Pancreas (tissue), 10 donors: Measurements from ENCODE around the gene ICAM4. TPM values are rescaled to one million over a fixed set of nuclear protein-coding genes. Genes with fewer than 3 reads are reported as not detected.

Experiments
- ATAC-seq, 4 donors: fragments of 200-7000 bp; cut with Tn5 transposase; one replicate each; pipeline versions ENCODE4 v1.8.0 to v1.9.1; 2020; ENCODE audit warnings: mild to moderate bottlenecking in 4 of 4, moderate library complexity in 4 of 4
- DNase-seq, 6 donors: peaks; one replicate each; pipeline ENCODE4 v3.0.0-alpha.2; 2020
- FAIRE-seq: peaks from 2 replicates; lab custom pipeline; 2012; peaks lifted over from hg19 to GRCh38; lab: Jason Lieb, UNC
- H3K27ac ChIP-seq, 4 donors: fragments of 200-600 bp; sonication (generic); 1 replicate in 3 of 4; 2 replicates in 1 of 4; pipeline versions ENCODE4 v1.5.0 to v1.8.0; 2020
- H3K27me3 ChIP-seq, 4 donors: fragments of 200-600 bp; one replicate each; pipeline ENCODE4 v1.8.0; 2021
- H3K36me3 ChIP-seq, 3 donors: fragments of 200-600 bp; sonication (generic) in 1 of 3; one replicate each; pipeline versions ENCODE4 v1.5.0 to v1.8.0; 2020 to 2021
- H3K4me1 ChIP-seq, 3 donors: fragments of 200-600 bp; one replicate each; pipeline ENCODE4 v1.8.0; 2021
- H3K4me3 ChIP-seq, 4 donors: fragments of 200-600 bp; sonication (generic) in 2 of 4; one replicate each; pipeline versions ENCODE4 v1.5.0 to v1.8.0; 2020 to 2021
- H3K9me3 ChIP-seq, 4 donors: fragments of 200-600 bp; one replicate each; pipeline ENCODE4 v1.8.0; 2021
- CTCF ChIP-seq, 4 donors: fragments of 200-600 bp; sonication (generic) in 3 of 4; IDR thresholded peaks; one replicate each; pipeline versions ENCODE4 v1.5.0 to v1.8.0; 2021; ENCODE audit warnings: antibody characterized with exemption in 4 of 4
- WGBS, 2 donors: extraction: QIAGEN DNeasy Blood & Tissue Kit; methylation state at CpG; one replicate each; pipeline ENCODE4 v1.1.7; 2013; 5-methylcytosine and 5-hydroxymethylcytosine counted together
- intact Hi-C, 3 donors: fragments of 100-400 bp; cut with DNase I; formaldehyde crosslinking; loops; one replicate each; pipeline versions ENCODE4 v1.11.1 to v1.14.2; 2022
- polyA plus RNA-seq, 2 donors: library from polyadenylated mRNA; stranded (reverse); fragments of 200-250 nt; gene quantifications; one replicate each; pipeline ENCODE4 v1.2.3, GENCODE V29; 2013
- total RNA-seq, 6 donors: library from RNA; stranded (reverse); fragmentation: NEBNext Ultra II Directional in 4 of 6; extraction: Animal tissue kit (Norgen Biotek cat#: 25700) in 4 of 6; gene quantifications; one replicate each; pipeline versions ENCODE4 v1.2.1 to v1.2.4, GENCODE V29; 2021 to 2023
- donor health status: healthy with polysubstance abuse.
- donor health status: DM: no; HTN: no; CAD: no; lungs with moderate emphysema.
- donor health status: DM: no; HTN: no; CAD: no.
- donor health status: control.
- donor health status: control.
- donor health status: Bipolar disorder and iron deficiency.
- donor health status: DM: yes; HTN: yes; CAD: no.
- donor health status: DM: no; HTN: no; CAD: no.
- donor health status: DM: no; HTN: no; CAD: no.
- donor health status: DM: yes; HTN: yes; CAD: no.

The ICAM4 gene
- total and polyA plus RNA-seq, 8 donors, result 0.13 to 0.56 (median 0.21) TPM; not detected in 2

- peaks cover 0 to 47% (median 11%) of the 10 kb centered on the region in 4 donors for H3K27me3 ChIP-seq
- WGBS, 2 donors, result 1 to 2% methylated on average over 49 of the region's 49 CpGs
- H3K4me1 ChIP-seq, result peaks cover 11 to 28% (median 17%) of the 10 kb centered on the region in 3 donors
- no peak overlapping the region for H3K27ac ChIP-seq
- intact Hi-C loops, result no loop called here
- FAIRE-seq (no peak), ATAC-seq (peak; percentile 3 to 10 (median 6)), DNase-seq (peak in 2 of 6 donors; percentile 70)
- no peaks in the 10 kb centered on the region for H3K9me3 ChIP-seq
- no peaks in the 10 kb centered on the region for H3K36me3 ChIP-seq
- H3K4me3 ChIP-seq, result peak overlapping the region in 2 of 4 donors; percentile 26 to 48
- no peak for TF ChIP-seq CTCF (IDR thresholded peaks at IDR 0.05)
Observed at GRCh38 chr19:10291554-10292205, 4.9 kb downstream of the ICAM4 start.

- DNase-seq (peak; percentile 56 to 91 (median 82)), ATAC-seq (peak; percentile 72 to 85 (median 79)), FAIRE-seq (no peak)
- H3K27me3 ChIP-seq, result peaks cover 0 to 47% (median 11%) of the 10 kb centered on the region in 4 donors
- TF ChIP-seq CTCF (IDR thresholded peaks at IDR 0.05), result no peak
- no peaks in the 10 kb centered on the region for H3K9me3 ChIP-seq
- H3K36me3 ChIP-seq, result no peaks in the 10 kb centered on the region
- intact Hi-C loops, result no loop called here
- H3K4me3 ChIP-seq, result peak overlapping the region in 2 of 4 donors; percentile 26 to 48
- peaks cover 11 to 22% (median 17%) of the 10 kb centered on the region in 3 donors for H3K4me1 ChIP-seq
- no peak overlapping the region for H3K27ac ChIP-seq
- WGBS, 2 donors, result 2% methylated on average over 42 to 45 of the region's 45 CpGs
Observed at GRCh38 chr19:10292206-10292788, 5.5 kb downstream of the ICAM4 start.

GRCh38 chr19:10292789-10293636, 6.3 kb downstream of the ICAM4 start:
- no peaks in the 10 kb centered on the region for H3K9me3 ChIP-seq
- TF ChIP-seq CTCF (IDR thresholded peaks at IDR 0.05), result no peak
- no peak for FAIRE-seq
- 9 to 15% methylated on average over 55 to 56 of the region's 56 CpGs for WGBS, 2 donors
- DNase-seq, result peak in 1 of 6 donors; percentile 76
- H3K27ac ChIP-seq, result no peak overlapping the region
- peaks cover 11 to 21% (median 17%) of the 10 kb centered on the region in 3 donors for H3K4me1 ChIP-seq
- H3K36me3 ChIP-seq, result no peaks in the 10 kb centered on the region
- peaks cover 0 to 42% (median 7%) of the 10 kb centered on the region in 4 donors for H3K27me3 ChIP-seq
- ATAC-seq, result no peak
- intact Hi-C loops, result no loop called here
- peak overlapping the region in 2 of 4 donors; percentile 26 to 48 for H3K4me3 ChIP-seq

GRCh38 chr19:10293637-10294367, 7.0 kb downstream of the ICAM4 start:
- Histone ChIP-seq H3K4me1 (peaks cover 11 to 21% (median 17%) of the 10 kb centered on the region in 3 donors), H3K27me3 (peaks cover 0 to 38% (median 5%) of the 10 kb centered on the region in 4 donors), H3K4me3 (no peak overlapping the region), H3K27ac (no peak overlapping the region), H3K9me3 (no peaks in the 10 kb centered on the region), H3K36me3 (no peaks in the 10 kb centered on the region)
- WGBS, 2 donors, result 17 to 19% methylated on average over 40 to 49 of the region's 49 CpGs
- FAIRE-seq, result no peak
- no peak for ATAC-seq
- no peak for DNase-seq
- intact Hi-C loops, result no loop called here
- no peak for TF ChIP-seq CTCF (IDR thresholded peaks at IDR 0.05)
